Ovary (tissue), 9 donors: Measurements from ENCODE around the gene ARL6IP6. TPM values are rescaled to one million over a fixed set of nuclear protein-coding genes. Genes with fewer than 3 reads are reported as not detected.
A peak's percentile ranks its signal among the peaks of the same experiment; 100 is the strongest.

Experiments
- DNase-seq, 5 donors: peaks; one replicate each; pipeline ENCODE4 v3.0.0-alpha.2; 2019 to 2020
- H3K27ac ChIP-seq, 2 donors: fragments of 200-600 bp; one replicate each; pipeline versions ENCODE4 v1.5.1 to v1.8.0; 2019 to 2022
- H3K27me3 ChIP-seq: fragments of 200-600 bp; one replicate; pipeline ENCODE4 v1.8.0; 2022
- H3K36me3 ChIP-seq: fragments of 200-600 bp; sonication (generic); one replicate; pipeline ENCODE4 v1.5.1; 2019
- H3K4me1 ChIP-seq: one replicate; pipeline ENCODE4 v1.8.1; 2013; ENCODE audit warnings: mild to moderate bottlenecking, moderate library complexity; ENCODE audit not compliant: insufficient read depth
- H3K4me3 ChIP-seq: fragments of 200-600 bp; sonication (generic); one replicate; pipeline ENCODE4 v1.5.1; 2017
- H3K9me3 ChIP-seq, 2 donors: fragments of 200-600 bp in 1 of 2; sonication (generic) in 1 of 2; one replicate each; pipeline versions ENCODE4 v1.5.1 to v1.8.1; 2013 to 2019; ENCODE audit warnings: mild to moderate bottlenecking in 1 of 2, moderate library complexity in 1 of 2
- CTCF ChIP-seq, 3 donors: fragments of 450-650 bp in 2 of 3; fragments of 200-600 bp in 1 of 3; IDR thresholded peaks; one replicate each; pipeline versions ENCODE4 v1.5.1 to v1.8.0; 2016 to 2022; ENCODE audit warnings: antibody characterized with exemption in 3 of 3, mild to moderate bottlenecking in 1 of 3
- EP300 ChIP-seq: sonication (generic); formaldehyde crosslinking; IDR thresholded peaks from one replicate; pipeline ENCODE4 v1.6.1; 2017; ENCODE audit warnings: antibody characterized with exemption
- POLR2A ChIP-seq: fragments of 450-650 bp; IDR thresholded peaks from one replicate; pipeline ENCODE4 v1.6.1; 2017; ENCODE audit warnings: antibody characterized with exemption, mild to moderate bottlenecking, moderate library complexity
- WGBS, 3 donors: extraction: QIAGEN DNeasy Blood & Tissue Kit in 1 of 3; methylation state at CpG; one replicate each; pipeline versions ENCODE4 v1.1.5 to v1.1.7; 2013 to 2017; 5-methylcytosine and 5-hydroxymethylcytosine counted together
- intact Hi-C, 4 donors: fragments of 100-400 bp; cut with DNase I; formaldehyde crosslinking; loops; one replicate each; pipeline versions ENCODE4 v1.11.0 to v1.15.1; 2022 to 2023
- polyA plus RNA-seq, 2 donors: library from polyadenylated mRNA; stranded (reverse); fragments of 200-250 nt in 1 of 2; fragments of 350-450 nt in 1 of 2; fragmentation: Illumina TruSeq in 1 of 2; extraction: RNeasy Lipid Tissue Mini Kit (QIAGEN cat#74804) in 1 of 2; gene quantifications; one replicate each; pipeline ENCODE4 v1.2.3, GENCODE V29; 2013 to 2014
- total RNA-seq, 7 donors: library from RNA; depleted of rRNA in 2 of 7; stranded (reverse); fragments of >200 nt in 2 of 7; fragmentation: NEBNext Ultra II Directional in 3 of 7; extraction: Animal tissue kit (Norgen Biotek cat#: 25700) in 3 of 7; gene quantifications; one replicate each; pipeline versions ENCODE4 v1.1.0 to v1.2.4, GENCODE V29; 2016 to 2023
- donor health status: DM: no; HTN: no; CAD: no; lungs with moderate emphysema.
- donor health status: DM: no; HTN: no; CAD: no.
- donor health status: Bipolar disorder and iron deficiency.
- donor health status: DM: yes; HTN: yes; CAD: no.
- donor health status: DM: no; HTN: no; CAD: no.
- donor health status: DM: yes; HTN: yes; CAD: no.

ARL6IP6 gene
- total and polyA plus RNA-seq, 9 donors = 11.1 to 38.6 (median 14.4) TPM

DNA sequence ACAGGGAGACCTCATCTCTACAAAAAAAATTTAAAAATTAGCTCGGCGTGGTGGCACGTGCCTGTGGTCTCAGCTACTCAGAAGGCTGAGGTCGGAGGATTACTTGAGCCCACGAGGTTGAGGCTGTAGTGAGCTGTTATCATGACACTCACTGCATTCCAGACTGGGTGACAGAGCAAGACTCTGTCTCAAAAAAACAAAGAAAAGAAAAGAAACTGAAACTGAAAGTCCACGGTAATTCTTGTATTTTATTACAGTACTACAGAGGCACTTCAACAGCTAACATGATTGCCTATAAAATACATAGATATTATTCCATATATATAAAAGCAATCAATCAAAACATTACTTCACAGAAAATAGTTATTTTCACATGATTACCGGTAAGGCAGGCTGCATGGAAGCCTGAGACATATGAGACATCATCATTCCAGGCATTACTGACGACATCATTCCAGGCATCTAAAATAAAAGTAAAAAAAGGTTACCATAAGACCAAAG lies 24.2 kb upstream of the ARL6IP6 start:
- Histone ChIP-seq H3K4me1 (no peaks in the 10 kb centered on the region), H3K27me3 (no peaks in the 10 kb centered on the region), H3K36me3 (no peaks in the 10 kb centered on the region), H3K27ac (peak overlapping the region in 1 of 2 donors; percentile 0), H3K9me3 (no peaks in the 10 kb centered on the region), H3K4me3 (no peak overlapping the region)
- 37 to 63% (median 37%) methylated on average over 8 of the region's 8 CpGs for WGBS, 3 donors
- no peak for TF ChIP-seq EP300
- TF ChIP-seq CTCF (IDR thresholded peaks at IDR 0.05) = no peak
- TF ChIP-seq POLR2A = no peak
- DNase-seq = no peak
- intact Hi-C loops = no loop called here

GRCh38 chr2:152695763-152696162 lies 22.7 kb upstream of the ARL6IP6 start:
- WGBS, 3 donors = 97% methylated on average over 3 of the region's 3 CpGs
- Histone ChIP-seq H3K27ac (no peak overlapping the region), H3K4me1 (no peaks in the 10 kb centered on the region), H3K36me3 (no peaks in the 10 kb centered on the region), H3K9me3 (no peaks in the 10 kb centered on the region), H3K4me3 (no peak overlapping the region), H3K27me3 (no peaks in the 10 kb centered on the region)
- DNase-seq = no peak
- intact Hi-C loops = no loop called here
- TF ChIP-seq CTCF (IDR thresholded peaks at IDR 0.05) = no peak
- no peak for TF ChIP-seq EP300
- no peak for TF ChIP-seq POLR2A

- Histone ChIP-seq H3K36me3 (no peaks in the 10 kb centered on the region), H3K4me3 (no peak overlapping the region), H3K27me3 (no peaks in the 10 kb centered on the region), H3K9me3 (no peaks in the 10 kb centered on the region), H3K4me1 (no peaks in the 10 kb centered on the region), H3K27ac (no peak overlapping the region)
- no peak for DNase-seq
- intact Hi-C loops = no loop called here
- no peak for TF ChIP-seq EP300
- no peak for TF ChIP-seq POLR2A
- no peak for TF ChIP-seq CTCF (IDR thresholded peaks at IDR 0.05)
- 79 to 91% (median 82%) methylated on average over 1 of the region's 1 CpG for WGBS, 3 donors
Measured at GRCh38 chr2:152696476-152696875, 21.9 kb upstream of the ARL6IP6 start.

DNA sequence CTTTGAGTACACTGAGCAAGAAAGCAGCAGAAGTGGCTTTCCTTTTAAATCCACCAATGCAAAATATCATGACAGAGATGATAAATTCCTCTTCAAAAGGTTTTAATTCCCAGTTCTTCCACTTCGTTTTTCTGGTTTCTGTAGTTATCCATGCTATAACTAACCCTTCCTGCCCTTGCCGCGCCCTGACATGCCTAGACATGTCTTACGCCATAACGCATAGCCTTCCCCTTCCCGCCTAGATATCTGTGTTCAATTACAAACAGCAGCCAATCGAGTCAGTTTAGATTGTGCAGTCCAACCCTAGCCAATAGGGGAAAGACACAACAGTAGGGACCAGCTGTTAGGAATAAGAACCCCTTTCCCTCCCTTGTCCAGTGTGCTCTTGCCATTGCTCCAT lies 17.2 kb upstream of the ARL6IP6 start:
- Histone ChIP-seq H3K4me1 (peaks cover 2% of the 10 kb centered on the region), H3K27ac (no peak overlapping the region), H3K27me3 (no peaks in the 10 kb centered on the region), H3K4me3 (no peak overlapping the region), H3K36me3 (no peaks in the 10 kb centered on the region), H3K9me3 (no peaks in the 10 kb centered on the region)
- TF ChIP-seq CTCF (IDR thresholded peaks at IDR 0.05) = no peak
- no peak for TF ChIP-seq EP300
- TF ChIP-seq POLR2A = no peak
- 97 to 98% (median 97%) methylated on average over 7 of the region's 7 CpGs for WGBS, 3 donors
- intact Hi-C loops = no loop called here
- DNase-seq = no peak
